Chondrocyte (in vitro differentiated cells): Measurements from ENCODE around the gene JARID2. TPM values are rescaled to one million over a fixed set of nuclear protein-coding genes. Genes with fewer than 3 reads are reported as not detected.

ENCODE experiments used
- DNase-seq: peaks from one replicate; pipeline ENCODE4 v3.0.0; 2021; ENCODE audit warnings: mixed read lengths, low spot score
- H3K27ac Mint-ChIP-seq: one replicate; pipeline ENCODE4 v1.8.0; 2021; ENCODE audit warnings: mild to moderate bottlenecking, moderate library complexity, mixed read lengths; ENCODE audit not compliant: unreplicated experiment
- H3K27me3 Mint-ChIP-seq: 2 replicates; pipeline ENCODE4 v1.8.0; 2021; ENCODE audit warnings: low read depth, mixed read lengths
- H3K36me3 Mint-ChIP-seq: 2 replicates; pipeline ENCODE4 v1.8.0; 2021; ENCODE audit warnings: low read depth, mixed read lengths
- H3K4me1 Mint-ChIP-seq: 2 replicates; pipeline ENCODE4 v1.8.0; 2021; ENCODE audit warnings: low read depth, mild to moderate bottlenecking, mixed read lengths
- H3K4me3 Mint-ChIP-seq: one replicate; pipeline ENCODE4 v1.8.0; 2021; ENCODE audit warnings: mild to moderate bottlenecking, moderate library complexity, mixed read lengths; ENCODE audit not compliant: unreplicated experiment
- H3K9me3 Mint-ChIP-seq: 2 replicates; pipeline ENCODE4 v1.8.0; 2021; ENCODE audit warnings: low read depth, mixed read lengths
- CTCF ChIP-seq: fragments of 200-600 bp; sonication (generic); IDR thresholded peaks from 2 replicates; pipeline ENCODE4 v1.5.0; 2021; ENCODE audit warnings: antibody characterized with exemption, mild to moderate bottlenecking, moderate library complexity
- total RNA-seq: library from RNA; stranded (reverse); gene quantifications from 3 replicates; pipeline ENCODE4 v1.2.1, GENCODE V29; 2021

The JARID2 gene
- total RNA-seq, 1 donor from 2014 or later, result 9.9 TPM

GRCh38 chr6:15460110-15460727 is 214.3 kb downstream of the JARID2 start:
- no peaks in the 10 kb centered on the region for H3K27me3 Mint-ChIP-seq
- no peak overlapping the region for H3K27ac Mint-ChIP-seq
- H3K4me3 Mint-ChIP-seq, result no peak overlapping the region
- no peak for TF ChIP-seq CTCF
- no peak for DNase-seq
- H3K36me3 Mint-ChIP-seq, result no peaks in the 10 kb centered on the region
- H3K4me1 Mint-ChIP-seq, result peaks cover 17% of the 10 kb centered on the region
- no peaks in the 10 kb centered on the region for H3K9me3 Mint-ChIP-seq

- Mint-ChIP-seq H3K4me1 (peaks cover 17% of the 10 kb centered on the region), H3K9me3 (no peaks in the 10 kb centered on the region), H3K36me3 (no peaks in the 10 kb centered on the region), H3K4me3 (no peak overlapping the region), H3K27ac (no peak overlapping the region), H3K27me3 (no peaks in the 10 kb centered on the region)
- no peak for DNase-seq
- TF ChIP-seq CTCF, result no peak
These were observed 215.5 kb downstream of the JARID2 start for GRCh38 chr6:15461127-15461944.

GRCh38 chr6:15462256-15462655 is 216.4 kb downstream of the JARID2 start:
- H3K27me3 Mint-ChIP-seq, result no peaks in the 10 kb centered on the region
- H3K4me1 Mint-ChIP-seq, result peaks cover 15% of the 10 kb centered on the region
- H3K36me3 Mint-ChIP-seq, result no peaks in the 10 kb centered on the region
- no peak for TF ChIP-seq CTCF
- H3K4me3 Mint-ChIP-seq, result no peak overlapping the region
- DNase-seq, result no peak
- H3K27ac Mint-ChIP-seq, result no peak overlapping the region
- no peaks in the 10 kb centered on the region for H3K9me3 Mint-ChIP-seq

- H3K4me3 Mint-ChIP-seq, result no peak overlapping the region
- H3K36me3 Mint-ChIP-seq, result no peaks in the 10 kb centered on the region
- no peak for DNase-seq
- H3K4me1 Mint-ChIP-seq, result peaks cover 9% of the 10 kb centered on the region
- no peaks in the 10 kb centered on the region for H3K9me3 Mint-ChIP-seq
- H3K27ac Mint-ChIP-seq, result peak overlapping the region; percentile 30
- no peaks in the 10 kb centered on the region for H3K27me3 Mint-ChIP-seq
- TF ChIP-seq CTCF, result no peak
These were observed 217.1 kb downstream of the JARID2 start for GRCh38 chr6:15462717-15463525.

GRCh38 chr6:15464211-15464725 is 218.4 kb downstream of the JARID2 start:
- H3K27ac Mint-ChIP-seq, result no peak overlapping the region

More at GRCh38 chr6:15464211-15464725, 218.4 kb downstream of the JARID2 start:
- H3K27me3 Mint-ChIP-seq, result no peaks in the 10 kb centered on the region
- DNase-seq, result no peak
- H3K36me3 Mint-ChIP-seq, result peaks cover 2% of the 10 kb centered on the region
- no peaks in the 10 kb centered on the region for H3K4me1 Mint-ChIP-seq
- H3K4me3 Mint-ChIP-seq, result no peak overlapping the region
- peak; percentile 75 for TF ChIP-seq CTCF
- H3K9me3 Mint-ChIP-seq, result no peaks in the 10 kb centered on the region
